Fibroblast of lung (primary cell): ENCODE measurements around the gene FTO. TPM values are rescaled to one million over a fixed set of nuclear protein-coding genes. Genes with fewer than 3 reads are reported as not detected.

Experiments
- DNase-seq, 2 donors: peaks; one replicate each; pipeline versions ENCODE4 v3.0.0 to v3.0.0-alpha.2; 2010; ENCODE audit warnings: low read depth in 2 of 2
- H2AFZ ChIP-seq: 2 replicates; pipeline ENCODE4 v1.5.1; 2012; ENCODE audit warnings: low read length, control low read depth, inconsistent platforms
- H3K27ac ChIP-seq: 2 replicates; pipeline ENCODE4 v1.5.1; 2011; ENCODE audit warnings: low read length, control low read depth; ENCODE audit not compliant: insufficient read depth
- H3K27me3 ChIP-seq: 2 replicates; pipeline ENCODE4 v1.5.1; 2011; ENCODE audit warnings: mild to moderate bottlenecking, low read length; ENCODE audit not compliant: control insufficient read depth, insufficient read depth
- H3K36me3 ChIP-seq: 2 replicates; pipeline ENCODE4 v1.5.1; 2011; ENCODE audit warnings: low read length; ENCODE audit not compliant: control insufficient read depth, insufficient read depth
- H3K4me1 ChIP-seq: 2 replicates; pipeline ENCODE4 v1.5.1; 2011; ENCODE audit warnings: low read length; ENCODE audit not compliant: control insufficient read depth, insufficient read depth; ENCODE audit errors: extremely low read depth
- H3K4me2 ChIP-seq: 2 replicates; pipeline ENCODE4 v1.5.1; 2011; ENCODE audit warnings: low read length, control low read depth; ENCODE audit not compliant: insufficient read depth; ENCODE audit errors: extremely low read depth
- H3K4me3 ChIP-seq, 4 experiments: fragments of 200-600 bp in 1 of 4; sonication (generic) in 1 of 4; replicated peaks in 1 of 4; 2 replicates each; pipeline ENCODE4 v1.5.1; 2011 to 2016; ENCODE audit warnings: low read length in 4 of 4, low read depth in 3 of 4, mild to moderate bottlenecking in 3 of 4, control low read depth in 2 of 4, inconsistent platforms in 1 of 4, mixed read lengths in 1 of 4; ENCODE audit not compliant: insufficient read depth in 1 of 4; ENCODE audit errors: control extremely low read depth in 1 of 4
- H3K79me2 ChIP-seq: 2 replicates; pipeline ENCODE4 v1.5.1; 2012; ENCODE audit warnings: mild to moderate bottlenecking, low read length, inconsistent platforms; ENCODE audit not compliant: control insufficient read depth, insufficient read depth
- H3K9ac ChIP-seq: 2 replicates; pipeline ENCODE4 v1.5.1; 2011; ENCODE audit warnings: mild to moderate bottlenecking, low read length, control low read depth; ENCODE audit not compliant: insufficient read depth
- H3K9me3 ChIP-seq: 2 replicates; pipeline ENCODE4 v1.5.1; 2012; ENCODE audit warnings: low read depth, low read length; ENCODE audit not compliant: control insufficient read depth, insufficient read depth
- H4K20me1 ChIP-seq: 2 replicates; pipeline ENCODE4 v1.5.1; 2011; ENCODE audit warnings: low read length; ENCODE audit not compliant: control insufficient read depth, insufficient read depth; ENCODE audit errors: extremely low read depth
- CTCF ChIP-seq, 2 donors: IDR thresholded peaks in 1 of 2; conservative IDR thresholded peaks in 1 of 2; 1 replicate in 1 of 2; 2 replicates in 1 of 2; pipeline ENCODE4 v1.5.1; 2011 to 2012; ENCODE audit warnings: low read length in 2 of 2, control low read depth in 1 of 2, inconsistent platforms in 1 of 2, low read depth in 1 of 2, mild to moderate bottlenecking in 1 of 2
- EZH2 ChIP-seq: IDR thresholded peaks from 2 replicates; pipeline ENCODE4 v1.5.1; 2012; ENCODE audit warnings: low read length, control low read depth, mild to moderate bottlenecking; ENCODE audit errors: missing control alignments
- polyA plus RNA-seq, 2 donors: library from polyadenylated mRNA; depleted of rRNA in 1 of 2; stranded (reverse) in 1 of 2; unstranded in 1 of 2; fragments of >200 nt; gene quantifications; 2 replicates each; pipeline ENCODE4 v1.2.1, GENCODE V29; 2011 to 2012; ENCODE audit warnings: missing spikeins in 1 of 2
- total RNA-seq: library from RNA; depleted of rRNA; stranded (reverse); fragments of >200 nt; gene quantifications from 2 replicates; pipeline ENCODE4 v1.2.1, GENCODE V29; 2014

The FTO gene
- total and polyA plus RNA-seq, 2 donors (not counting 1 experiment from before 2014, with no cell fraction given): 61.1 to 97.6 TPM

- H3K4me1 ChIP-seq: no peaks in the 10 kb centered on the region
- no peak overlapping the region for H3K4me2 ChIP-seq
- H3K4me3 ChIP-seq: no peak overlapping the region
- no peak overlapping the region for H2AFZ ChIP-seq
- no peaks in the 10 kb centered on the region for H3K36me3 ChIP-seq
- peaks cover 2% of the 10 kb centered on the region for H3K27me3 ChIP-seq
- TF ChIP-seq CTCF (conservative IDR thresholded peaks at IDR 0.05 in 1 of 2, IDR thresholded peaks at IDR 0.05 in 1 of 2; ENCODE audit: low read depth in 1 of 2, low read length in 2 of 2) (no peak), EZH2 (no peak)
- H4K20me1 ChIP-seq: no peaks in the 10 kb centered on the region
- H3K9me3 ChIP-seq: no peaks in the 10 kb centered on the region
- no peaks in the 10 kb centered on the region for H3K79me2 ChIP-seq
- no peak for DNase-seq
- no peak overlapping the region for H3K9ac ChIP-seq
- H3K27ac ChIP-seq: no peak overlapping the region
Measured at GRCh38 chr16:54174201-54174600, 470.2 kb downstream of the FTO start.

- Histone ChIP-seq H3K9me3 (no peaks in the 10 kb centered on the region), H2AFZ (no peak overlapping the region), H3K4me1 (no peaks in the 10 kb centered on the region), H3K4me2 (no peak overlapping the region), H3K27ac (no peak overlapping the region), H3K79me2 (no peaks in the 10 kb centered on the region), H3K9ac (no peak overlapping the region), H3K36me3 (no peaks in the 10 kb centered on the region), H3K4me3 (no peak overlapping the region), H3K27me3 (peaks cover 2% of the 10 kb centered on the region), H4K20me1 (no peaks in the 10 kb centered on the region)
- TF ChIP-seq EZH2 (no peak), CTCF (conservative IDR thresholded peaks at IDR 0.05 in 1 of 2, IDR thresholded peaks at IDR 0.05 in 1 of 2; ENCODE audit: low read depth in 1 of 2, low read length in 2 of 2) (no peak)
- DNase-seq: no peak
Measured at GRCh38 chr16:54174750-54175149, 470.8 kb downstream of the FTO start.

- Histone ChIP-seq H3K9me3 (no peaks in the 10 kb centered on the region), H3K36me3 (no peaks in the 10 kb centered on the region), H3K4me2 (no peak overlapping the region), H3K79me2 (no peaks in the 10 kb centered on the region), H3K27ac (no peak overlapping the region), H3K27me3 (peaks cover 2% of the 10 kb centered on the region), H3K9ac (no peak overlapping the region), H3K4me3 (no peak overlapping the region), H3K4me1 (no peaks in the 10 kb centered on the region), H2AFZ (no peak overlapping the region), H4K20me1 (no peaks in the 10 kb centered on the region)
- no peak for DNase-seq
- TF ChIP-seq CTCF (conservative IDR thresholded peaks at IDR 0.05 in 1 of 2, IDR thresholded peaks at IDR 0.05 in 1 of 2; ENCODE audit: low read depth in 1 of 2, low read length in 2 of 2): no peak
- TF ChIP-seq EZH2: no peak
Measured at GRCh38 chr16:54175169-54175551, 471.2 kb downstream of the FTO start.
